Endothelial cell of umbilical vein (primary cell): ENCODE measurements around the gene CCL8. TPM values are rescaled to one million over a fixed set of nuclear protein-coding genes. Genes with fewer than 3 reads are reported as not detected.

ENCODE experiments used
- BruUV-seq: library from RNA; stranded (reverse); fragments of 400-500 nt; replicated peaks from 2 replicates; lab custom pipeline; 2021; lab: Mats Ljungman, UMichigan
- CTCF ChIA-PET: fragments of 300-600, 350-600 bp; sonication (Branson Sonifier 250); formaldehyde crosslinking; loops from one replicate; lab custom pipeline; 2021; ENCODE audit warnings: antibody characterized with exemption, inconsistent platforms; lab: Charles Lee
- POLR2A ChIA-PET: fragments of 300-600, 350-600 bp; sonication (Branson Sonifier 250); formaldehyde crosslinking; loops from one replicate; lab custom pipeline; 2021; ENCODE audit warnings: antibody characterized with exemption, inconsistent platforms; lab: Charles Lee
- DNase-seq: peaks from one replicate; pipeline ENCODE4 v3.0.0-alpha.2; 2011; ENCODE audit warnings: low read depth, low spot score
- FAIRE-seq: peaks from 2 replicates; lab custom pipeline; 2011; peaks lifted over from hg19 to GRCh38; lab: Jason Lieb, UNC
- H2AFZ ChIP-seq: 2 replicates; pipeline ENCODE4 v1.6.0; 2012; ENCODE audit warnings: low read depth, low read length, control low read depth, inconsistent platforms
- H3K27ac ChIP-seq: 2 replicates; pipeline ENCODE4 v1.5.1; 2011; ENCODE audit warnings: low read depth, mild to moderate bottlenecking, control low read depth, low read length, moderate library complexity; ENCODE audit not compliant: insufficient read depth
- H3K27me3 ChIP-seq, 2 experiments: 2 replicates each; pipeline versions ENCODE4 v1.6.0 to v1.6.1; 2011; ENCODE audit warnings: low read length in 2 of 2, mixed read lengths in 1 of 2; ENCODE audit not compliant: control insufficient read depth in 2 of 2, insufficient read depth in 2 of 2
- H3K36me3 ChIP-seq, 2 experiments: 2 replicates in 1 of 2; 3 replicates in 1 of 2; pipeline ENCODE4 v1.5.1; 2011; ENCODE audit warnings: low read length in 2 of 2, mild to moderate bottlenecking in 1 of 2, moderate library complexity in 1 of 2; ENCODE audit not compliant: control insufficient read depth in 2 of 2, insufficient read depth in 2 of 2; ENCODE audit errors: extremely low read depth in 1 of 2
- H3K4me1 ChIP-seq: 3 replicates; pipeline ENCODE4 v1.5.1; 2011; ENCODE audit warnings: mild to moderate bottlenecking, low read length; ENCODE audit not compliant: control insufficient read depth, insufficient read depth; ENCODE audit errors: extremely low read depth
- H3K4me2 ChIP-seq: 2 replicates; pipeline ENCODE4 v1.6.1; 2011; ENCODE audit warnings: low read length, control low read depth, mixed read lengths; ENCODE audit not compliant: insufficient read depth
- H3K4me3 ChIP-seq, 3 experiments: fragments of 200-600 bp in 1 of 3; sonication (generic), shearing (Covaris generic) in 1 of 3; replicated peaks in 1 of 3; 2 replicates each; pipeline ENCODE4 v1.5.1; 2011 to 2016; ENCODE audit warnings: control low read depth in 3 of 3, low read length in 3 of 3, mild to moderate bottlenecking in 2 of 3, inconsistent platforms in 1 of 3, low read depth in 1 of 3, moderate library complexity in 1 of 3; ENCODE audit not compliant: insufficient read depth in 1 of 3
- H3K79me2 ChIP-seq: 2 replicates; pipeline ENCODE4 v1.6.0; 2012; ENCODE audit warnings: low read length, inconsistent platforms; ENCODE audit not compliant: control insufficient read depth, insufficient read depth
- H3K9ac ChIP-seq: replicated peaks from 2 replicates; pipeline ENCODE3; 2011; ENCODE audit warnings: low read length, control low read depth; ENCODE audit not compliant: insufficient read depth; ENCODE audit errors: extremely low read depth
- H3K9me1 ChIP-seq: replicated peaks from 3 replicates; pipeline ENCODE4 v1.6.0; 2011; ENCODE audit warnings: mild to moderate bottlenecking, low read length; ENCODE audit not compliant: control insufficient read depth, insufficient read depth; ENCODE audit errors: extremely low read depth
- H3K9me3 ChIP-seq: replicated peaks from 2 replicates; pipeline ENCODE4 v1.5.1; 2012; ENCODE audit warnings: low read length, inconsistent platforms; ENCODE audit not compliant: control insufficient read depth, insufficient read depth
- H4K20me1 ChIP-seq: replicated peaks from 2 replicates; pipeline ENCODE3; 2011; ENCODE audit warnings: mild to moderate bottlenecking, low read length; ENCODE audit not compliant: control insufficient read depth, insufficient read depth; ENCODE audit errors: extremely low read depth
- FOS ChIP-seq: IDR thresholded peaks from 2 replicates; pipeline ENCODE4 v1.6.1; 2011; ENCODE audit warnings: mild to moderate bottlenecking, low read length, moderate library complexity, borderline replicate concordance; ENCODE audit not compliant: insufficient read depth
- GATA2 ChIP-seq: IDR thresholded peaks from 2 replicates; pipeline ENCODE4 v1.7.0; 2011; ENCODE audit warnings: low read depth, mild to moderate bottlenecking, moderate library complexity, mixed read lengths, low read length; ENCODE audit not compliant: insufficient read length, insufficient read depth
- JUN ChIP-seq: IDR thresholded peaks from 2 replicates; pipeline ENCODE4 v1.6.1; 2011; ENCODE audit warnings: borderline replicate concordance, low read depth; ENCODE audit not compliant: insufficient read length, insufficient read depth
- MYC ChIP-seq: IDR thresholded peaks from one replicate; pipeline ENCODE4 v1.6.1; 2011; ENCODE audit warnings: mild to moderate bottlenecking, low read depth, low read length
- POLR2A ChIP-seq: IDR thresholded peaks from 2 replicates; pipeline ENCODE4 v1.6.1; 2012; ENCODE audit warnings: low read depth, mild to moderate bottlenecking, control low read depth, low read length
- POLR2AphosphoS5 ChIP-seq: IDR thresholded peaks from 2 replicates; pipeline ENCODE4 v1.6.1; 2012; ENCODE audit warnings: low read depth, mild to moderate bottlenecking, control low read depth, low read length, moderate library complexity; ENCODE audit not compliant: insufficient read depth
- dilution Hi-C: fragments of 300-500 bp; cut with MboI; formaldehyde crosslinking; loops from one replicate; pipeline ENCODE4 v1.15.0; 2019; ENCODE audit warnings: low sequenced_read_pairs; ENCODE audit not compliant: extremely low pct_ligation_motif_present
- intact Hi-C: fragments of 100-400 bp; cut with micrococcal nuclease; formaldehyde crosslinking; loops from one replicate; pipeline ENCODE4 v1.10.0; 2022
- polyA plus RNA-seq, 4 experiments: library from polyadenylated mRNA; depleted of rRNA in 3 of 4; stranded (reverse) in 3 of 4; unstranded in 1 of 4; fragments of >200 nt; gene quantifications; 2 replicates each; pipeline versions ENCODE4 v1.2.1 to v1.2.3, GENCODE V29; 2011 to 2012; ENCODE audit warnings: missing spikeins in 1 of 4
- total RNA-seq: library from RNA; stranded (reverse); gene quantifications from 2 replicates; pipeline ENCODE4 v1.2.3, GENCODE V29; 2021
- TF ChIP-seq, protein P1 (sequence below): IDR thresholded peaks from 2 replicates; pipeline ENCODE4 v1.6.1; 2011; ENCODE audit not compliant: insufficient read depth, insufficient read length
- TF ChIP-seq, protein P2 (sequence below), 2 donors: IDR thresholded peaks; 1 replicate in 1 of 2; 2 replicates in 1 of 2; pipeline ENCODE4 v1.5.1; 2011; ENCODE audit warnings: low read length in 2 of 2, mild to moderate bottlenecking in 2 of 2, moderate library complexity in 2 of 2, control low read depth in 1 of 2, inconsistent platforms in 1 of 2, low read depth in 1 of 2; ENCODE audit not compliant: insufficient read depth in 1 of 2; ENCODE audit errors: extremely low read depth in 1 of 2

The CCL8 gene
- total and polyA plus RNA-seq, 2 donors (not counting 3 experiments of a cell fraction or from before 2014, with no cell fraction given) = not detected

DNA sequence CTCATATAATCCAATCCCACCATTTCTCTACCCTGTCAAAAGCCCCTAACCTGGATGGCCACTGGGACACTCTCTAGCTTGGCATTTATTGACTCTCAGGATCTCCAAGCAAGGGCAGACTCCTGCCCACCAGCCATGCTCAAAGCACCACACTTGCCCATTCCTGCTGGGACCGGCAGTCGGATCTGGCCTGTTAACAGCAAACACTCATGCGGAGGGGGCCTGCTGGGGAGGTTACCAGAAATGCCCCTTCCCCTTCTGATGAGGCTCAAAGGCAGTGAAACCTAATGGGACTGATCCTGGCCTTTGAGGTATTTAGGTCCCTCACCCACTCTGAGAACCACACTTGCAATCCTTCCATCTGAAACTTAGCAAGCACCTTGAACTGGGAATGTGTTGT lies 50.3 kb downstream of the CCL8 start:
- Histone ChIP-seq H3K27me3 (peaks cover 0 to 2% of the 10 kb centered on the region in 2 experiments), H3K4me1 (peaks cover 8% of the 10 kb centered on the region), H2AFZ (no peak overlapping the region), H3K9ac (no peak overlapping the region), H4K20me1 (no peaks in the 10 kb centered on the region), H3K79me2 (no peaks in the 10 kb centered on the region), H3K9me1 (no peaks in the 10 kb centered on the region), H3K27ac (no peak overlapping the region), H3K36me3 (no peaks in the 10 kb centered on the region), H3K4me3 (no peak overlapping the region), H3K4me2 (no peak overlapping the region), H3K9me3 (no peaks in the 10 kb centered on the region)
- FAIRE-seq (no peak), DNase-seq (no peak)
- dilution Hi-C loops (no loop called here), intact Hi-C loops (no loop called here)
- no peak for TF ChIP-seq FOS
- TF ChIP-seq, protein P1, sequence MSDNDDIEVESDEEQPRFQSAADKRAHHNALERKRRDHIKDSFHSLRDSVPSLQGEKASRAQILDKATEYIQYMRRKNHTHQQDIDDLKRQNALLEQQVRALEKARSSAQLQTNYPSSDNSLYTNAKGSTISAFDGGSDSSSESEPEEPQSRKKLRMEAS = no peak
- TF ChIP-seq MYC = no peak
- no peak for TF ChIP-seq GATA2
- TF ChIP-seq POLR2AphosphoS5 = no peak
- TF ChIP-seq POLR2A = no peak
- BruUV-seq = no TSS peak
- CTCF ChIA-PET = interaction anchor here (0.7 to 1.5 kb wide), 3 partner anchors 13 to 199 kb away, joined by 3 to 7 read pairs (median 3); no protein-coding TSS in a partner anchor
- POLR2A ChIA-PET = no interaction called here

DNA sequence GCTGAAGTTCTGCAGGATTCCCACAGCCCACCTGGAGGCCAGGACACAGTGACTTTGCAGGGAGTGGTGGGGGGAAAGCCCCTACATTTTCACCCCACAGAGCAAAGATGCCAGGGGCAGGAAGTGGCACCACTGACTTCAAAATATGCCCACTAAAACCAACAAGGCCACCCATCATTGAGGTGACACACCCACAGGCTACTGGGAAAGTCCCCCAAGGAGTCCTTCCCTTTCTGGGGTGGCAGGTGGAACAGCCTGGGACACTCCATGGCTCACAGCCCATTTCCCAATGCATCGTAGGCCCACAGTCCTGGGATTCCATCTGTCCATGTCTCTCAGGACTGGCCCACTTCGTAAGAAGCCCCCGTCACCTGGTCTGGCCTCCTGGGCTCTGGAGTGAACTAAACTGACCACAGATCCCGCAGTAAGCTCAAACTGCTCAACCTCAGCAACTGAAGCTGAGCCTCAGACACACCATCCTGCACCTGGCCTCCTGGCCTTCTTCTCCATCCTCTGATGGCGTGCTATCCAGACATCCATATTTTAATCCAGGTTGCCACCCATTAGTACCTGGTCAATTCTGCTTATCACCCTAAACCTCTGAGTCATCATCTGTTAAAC lies 51.3 kb downstream of the CCL8 start:
- Histone ChIP-seq H3K79me2 (no peaks in the 10 kb centered on the region), H2AFZ (no peak overlapping the region), H3K4me3 (no peak overlapping the region), H3K9me1 (no peaks in the 10 kb centered on the region), H3K4me2 (no peak overlapping the region), H3K27ac (no peak overlapping the region), H3K36me3 (no peaks in the 10 kb centered on the region), H3K27me3 (peaks cover 0 to 2% of the 10 kb centered on the region in 2 experiments), H3K9ac (no peak overlapping the region), H3K9me3 (no peaks in the 10 kb centered on the region), H4K20me1 (no peaks in the 10 kb centered on the region), H3K4me1 (peaks cover 8% of the 10 kb centered on the region)
- FAIRE-seq (no peak), DNase-seq (no peak)
- TF ChIP-seq JUN (no peak), POLR2AphosphoS5 (no peak), GATA2 (no peak), POLR2A (no peak)
- TF ChIP-seq, protein P2, sequence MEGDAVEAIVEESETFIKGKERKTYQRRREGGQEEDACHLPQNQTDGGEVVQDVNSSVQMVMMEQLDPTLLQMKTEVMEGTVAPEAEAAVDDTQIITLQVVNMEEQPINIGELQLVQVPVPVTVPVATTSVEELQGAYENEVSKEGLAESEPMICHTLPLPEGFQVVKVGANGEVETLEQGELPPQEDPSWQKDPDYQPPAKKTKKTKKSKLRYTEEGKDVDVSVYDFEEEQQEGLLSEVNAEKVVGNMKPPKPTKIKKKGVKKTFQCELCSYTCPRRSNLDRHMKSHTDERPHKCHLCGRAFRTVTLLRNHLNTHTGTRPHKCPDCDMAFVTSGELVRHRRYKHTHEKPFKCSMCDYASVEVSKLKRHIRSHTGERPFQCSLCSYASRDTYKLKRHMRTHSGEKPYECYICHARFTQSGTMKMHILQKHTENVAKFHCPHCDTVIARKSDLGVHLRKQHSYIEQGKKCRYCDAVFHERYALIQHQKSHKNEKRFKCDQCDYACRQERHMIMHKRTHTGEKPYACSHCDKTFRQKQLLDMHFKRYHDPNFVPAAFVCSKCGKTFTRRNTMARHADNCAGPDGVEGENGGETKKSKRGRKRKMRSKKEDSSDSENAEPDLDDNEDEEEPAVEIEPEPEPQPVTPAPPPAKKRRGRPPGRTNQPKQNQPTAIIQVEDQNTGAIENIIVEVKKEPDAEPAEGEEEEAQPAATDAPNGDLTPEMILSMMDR (IDR thresholded peaks at IDR 0.05; ENCODE audit: extremely low read depth in 1 of 2, insufficient read depth in 1 of 2, low read depth in 1 of 2, low read length in 2 of 2) = no peak
- dilution Hi-C loops = no loop called here
- CTCF ChIA-PET = no interaction called here
- POLR2A ChIA-PET = no interaction called here
- no TSS peak for BruUV-seq
- intact Hi-C loops = no loop called here
